K562 (cell line): Measurements from ENCODE around the gene ZBTB8B. TPM values are rescaled to one million over a fixed set of nuclear protein-coding genes. Genes with fewer than 3 reads are reported as not detected.
A peak's percentile ranks its signal among the peaks of the same experiment; 100 is the strongest.

Source experiments
- ATAC-seq: fragments of 200-7000 bp; cut with Tn5 transposase; 3 replicates; pipeline ENCODE4 v1.9.1; 2020; ENCODE audit warnings: moderate library complexity
- BruUV-seq: library from RNA; stranded (reverse); fragments of 400-500 nt; replicated peaks from 2 replicates; lab custom pipeline; 2021; lab: Mats Ljungman, UMichigan
- CTCF ChIA-PET: fragments of 300-600 bp; formaldehyde crosslinking; extraction: SDS; loops from one replicate; lab custom pipeline; 2021; ENCODE audit warnings: low intra/inter-chr PET ratio; lab: Yijun Ruan, JAX
- POLR2A ChIA-PET: fragments of 300-600, 350-650 bp; sonication (Branson Sonifier 250); formaldehyde crosslinking; extraction: SDS; loops from one replicate; lab custom pipeline; 2021; ENCODE audit warnings: antibody characterized with exemption, inconsistent platforms; lab: Yijun Ruan, JAX
- DNase-seq, 4 experiments: peaks; one replicate each; pipeline versions ENCODE4 v3.0.0 to v3.0.0-alpha.2; 2011 to 2018; ENCODE audit warnings: low spot score in 3 of 4, mixed read lengths in 3 of 4; ENCODE audit errors: extremely low read depth in 1 of 4
- FAIRE-seq: peaks from 2 replicates; lab custom pipeline; 2011; peaks lifted over from hg19 to GRCh38; lab: Jason Lieb, UNC
- H2AFZ ChIP-seq: 2 replicates; pipeline ENCODE4 v1.6.0; 2011; ENCODE audit warnings: low read depth, low read length, control low read depth, inconsistent platforms
- H3K27ac ChIP-seq: fragments of 200-600 bp; 3 replicates; pipeline ENCODE4 v1.8.0; 2011; ENCODE audit warnings: low read depth, mild to moderate bottlenecking, control low read depth, inconsistent platforms, low read length, moderate library complexity, mixed read lengths; ENCODE audit errors: extremely low read depth
- H3K27me3 ChIP-seq, 2 experiments: fragments of 300-600 bp in 1 of 2; 2 replicates in 1 of 2; 3 replicates in 1 of 2; pipeline versions ENCODE4 v1.6.0 to v1.8.0; 2011; ENCODE audit warnings: inconsistent platforms in 2 of 2, low read length in 2 of 2, mild to moderate bottlenecking in 1 of 2, mixed read lengths in 1 of 2, moderate library complexity in 1 of 2; ENCODE audit not compliant: control insufficient read depth in 2 of 2, insufficient read depth in 2 of 2
- H3K36me3 ChIP-seq: fragments of 300-600 bp; 3 replicates; pipeline ENCODE4 v1.8.0; 2011; ENCODE audit warnings: mild to moderate bottlenecking, low read length, inconsistent platforms; ENCODE audit not compliant: control insufficient read depth, insufficient read depth
- H3K4me1 ChIP-seq, 2 experiments: fragments of 200-600 bp in 1 of 2; replicated peaks in 1 of 2; 2 replicates in 1 of 2; 3 replicates in 1 of 2; pipeline versions ENCODE4 v1.5.1 to v1.8.0; 2011; ENCODE audit warnings: inconsistent platforms in 2 of 2, low read length in 2 of 2, mild to moderate bottlenecking in 1 of 2, mixed read lengths in 1 of 2, moderate library complexity in 1 of 2; ENCODE audit not compliant: control insufficient read depth in 2 of 2, insufficient read depth in 2 of 2
- H3K4me2 ChIP-seq: 2 replicates; pipeline ENCODE4 v1.6.1; 2011; ENCODE audit warnings: low read length, control low read depth, inconsistent platforms, mixed read lengths; ENCODE audit not compliant: insufficient read depth
- H3K4me3 ChIP-seq: fragments of 200-600 bp; sonication (generic), shearing (Covaris generic); 2 replicates; pipeline ENCODE4 v1.5.1; 2016; ENCODE audit warnings: control low read depth, inconsistent platforms
- H3K79me2 ChIP-seq: fragments of 200-600 bp; 3 replicates; pipeline ENCODE4 v1.8.0; 2011; ENCODE audit warnings: low read length, inconsistent platforms; ENCODE audit not compliant: control insufficient read depth, insufficient read depth
- H3K9ac ChIP-seq, 2 experiments: 2 replicates each; pipeline versions ENCODE4 v1.6.0 to v1.6.1; 2011; ENCODE audit warnings: low read depth in 2 of 2, low read length in 2 of 2, control low read depth in 1 of 2, inconsistent platforms in 1 of 2, mild to moderate bottlenecking in 1 of 2, mixed read lengths in 1 of 2; ENCODE audit not compliant: insufficient read depth in 1 of 2
- H3K9me1 ChIP-seq: one replicate; pipeline ENCODE4 v1.6.0; 2011; ENCODE audit warnings: inconsistent platforms, mild to moderate bottlenecking, low read length, moderate library complexity; ENCODE audit not compliant: control insufficient read depth, insufficient read depth
- H3K9me3 ChIP-seq: replicated peaks from 2 replicates; pipeline ENCODE4 v1.5.1; 2011; ENCODE audit warnings: low read depth, low read length, inconsistent platforms; ENCODE audit not compliant: control insufficient read depth, insufficient read depth
- H4K20me1 ChIP-seq: replicated peaks from 2 replicates; pipeline ENCODE4 v1.6.1; 2011; ENCODE audit warnings: low read length, inconsistent platforms, mixed read lengths; ENCODE audit not compliant: control insufficient read depth, insufficient read depth
- ARHGAP35 ChIP-seq: fragments of 450-650 bp; IDR thresholded peaks from 2 replicates; pipeline ENCODE4 v1.6.1; 2018; ENCODE audit not compliant: partially characterized antibody
- ATF1 ChIP-seq, 2 experiments: fragments of 450-650 bp in 1 of 2; IDR thresholded peaks; 2 replicates each; pipeline ENCODE4 v1.6.1; 2016; ENCODE audit warnings: missing compliant biosample characterization in 1 of 2, missing genetic modification characterization in 1 of 2
- CTBP1 ChIP-seq: fragments of 450-650 bp; IDR thresholded peaks from 2 replicates; pipeline ENCODE4 v1.6.1; 2016; ENCODE audit warnings: borderline replicate concordance
- EHMT2 ChIP-seq: fragments of 450-650 bp; IDR thresholded peaks from 2 replicates; pipeline ENCODE4 v1.6.1; 2018; ENCODE audit warnings: antibody characterized with exemption
- HDAC1 ChIP-seq, 2 experiments: fragments of 450-650 bp; IDR thresholded peaks; 2 replicates each; pipeline ENCODE4 v1.6.1; 2016 to 2017; ENCODE audit warnings: inconsistent platforms in 1 of 2, mild to moderate bottlenecking in 1 of 2, moderate library complexity in 1 of 2
- HDAC2 ChIP-seq: fragments of 450-650 bp; IDR thresholded peaks from 2 replicates; pipeline ENCODE4 v1.6.1; 2016; ENCODE audit warnings: mild to moderate bottlenecking
- KDM1A ChIP-seq, 2 experiments: fragments of 450-650 bp; IDR thresholded peaks; 2 replicates each; pipeline ENCODE4 v1.6.1; 2016; ENCODE audit warnings: mild to moderate bottlenecking in 2 of 2
- LARP7 ChIP-seq: fragments of 450-650 bp; IDR thresholded peaks from 2 replicates; pipeline ENCODE4 v1.6.1; 2016
- NCOA6 ChIP-seq: fragments of 450-650 bp; IDR thresholded peaks from 2 replicates; pipeline ENCODE4 v1.6.1; 2017; ENCODE audit warnings: mild to moderate bottlenecking
- NFIC ChIP-seq: fragments of 450-650 bp; IDR thresholded peaks from 2 replicates; pipeline ENCODE4 v1.6.1; 2017; ENCODE audit warnings: mild to moderate bottlenecking, inconsistent platforms
- NFRKB ChIP-seq: fragments of 450-650 bp; IDR thresholded peaks from 2 replicates; pipeline ENCODE4 v1.6.1; 2016; ENCODE audit warnings: low read depth
- NR2C2 ChIP-seq, 2 experiments: fragments of 200-800 bp in 1 of 2; sonication (Bioruptor generic) in 1 of 2; sonication (generic) in 1 of 2; formaldehyde crosslinking in 1 of 2; IDR thresholded peaks; 2 replicates each; pipeline versions ENCODE4 v1.6.1 to v1.8.0; 2016 to 2022; ENCODE audit warnings: mild to moderate bottlenecking in 1 of 2, missing compliant biosample characterization in 1 of 2, missing genetic modification characterization in 1 of 2, missing genetic modification reagents in 1 of 2
- RBM25 ChIP-seq: fragments of 200-400 bp; formaldehyde crosslinking; IDR thresholded peaks from 2 replicates; pipeline ENCODE4 v1.6.1; 2018; ENCODE audit warnings: low read length, low read depth, moderate library complexity; ENCODE audit not compliant: severe bottlenecking
- SMARCA5 ChIP-seq: fragments of 450-650 bp; IDR thresholded peaks from 2 replicates; pipeline ENCODE4 v1.6.1; 2016
- TCF7 ChIP-seq: sonication (generic); IDR thresholded peaks from 2 replicates; pipeline ENCODE4 v1.6.1; 2016; ENCODE audit warnings: antibody characterized with exemption, borderline replicate concordance
- YBX1 ChIP-seq: fragments of 450-650 bp; IDR thresholded peaks from 2 replicates; pipeline ENCODE4 v1.7.1; 2016; ENCODE audit warnings: mild to moderate bottlenecking
- ZC3H4 ChIP-seq: sonication (generic); formaldehyde crosslinking; IDR thresholded peaks from 2 replicates; pipeline ENCODE4 v1.9.0; 2021; ENCODE audit warnings: missing genetic modification reagents, borderline replicate concordance
- ZKSCAN8 ChIP-seq: fragments of 200-800 bp; sonication (Bioruptor generic); IDR thresholded peaks from 2 replicates; pipeline ENCODE4 v1.6.1; 2016; ENCODE audit warnings: missing genetic modification characterization, missing compliant biosample characterization
- ZNF12 ChIP-seq: sonication (generic); formaldehyde crosslinking; IDR thresholded peaks from 2 replicates; pipeline ENCODE4 v1.4.0; 2020; ENCODE audit warnings: mild to moderate bottlenecking, missing genetic modification reagents
- WGBS: fragments of 100-300 bp; shearing (Covaris generic); methylation state at CpG from one replicate; pipeline ENCODE4 v1.1.6; 2016; ENCODE audit warnings: low coverage, mixed read lengths; ENCODE audit not compliant: insufficient coverage; ENCODE audit errors: missing lambda C conversion rate; 5-methylcytosine and 5-hydroxymethylcytosine counted together
- in situ Hi-C: fragments of 300-500 bp; cut with MboI; formaldehyde crosslinking; loops from 4 replicates; pipeline ENCODE4 v1.15.0; 2018; ENCODE audit warnings: inconsistent platforms, mixed read lengths
- intact Hi-C: fragments of 100-400 bp; cut with micrococcal nuclease; formaldehyde crosslinking; loops from 2 replicates; pipeline ENCODE4 v1.14.2; 2022
- polyA plus RNA-seq, 8 experiments: library from polyadenylated mRNA; depleted of rRNA in 4 of 8; stranded (reverse) in 5 of 8; unstranded in 3 of 8; fragments of >200 nt; fragmentation: Nextera tagmentation in 2 of 8; fragmentation: Illumina TruSeq in 1 of 8; extraction: Ambion mirVana in 2 of 8; extraction: Trizol in 1 of 8; gene quantifications; 2 replicates each; pipeline versions ENCODE4 v1.2.1 to v1.2.3, GENCODE V29; 2011 to 2014; ENCODE audit warnings: inconsistent platforms in 1 of 8, missing spikeins in 1 of 8
- total RNA-seq, 7 experiments: library from RNA; depleted of rRNA in 6 of 7; stranded (reverse); fragments of >200 nt in 6 of 7; fragmentation: Illumina TruSeq in 2 of 7; extraction: Trizol in 2 of 7; gene quantifications; 2 replicates each; pipeline versions ENCODE4 v1.2.1 to v1.2.3, GENCODE V29; 2011 to 2021; ENCODE audit warnings: low replicate concordance in 1 of 7
- TF ChIP-seq, protein P1 (sequence below): fragments of 450-650 bp; formaldehyde crosslinking; IDR thresholded peaks from 2 replicates; pipeline ENCODE4 v1.4.0; 2022; ENCODE audit warnings: missing genetic modification characterization
- TF ChIP-seq, protein P2 (sequence below), 2 experiments: fragments of 450-650 bp; conservative IDR thresholded peaks; 2 replicates each; pipeline ENCODE4 v1.6.1; 2017; ENCODE audit warnings: mild to moderate bottlenecking in 2 of 2, moderate library complexity in 2 of 2

ZBTB8B gene
- total and polyA plus RNA-seq, 9 of the 15 experiments (the other 6 are each of a cell fraction or from before 2014, with no cell fraction given): not detected

DNA sequence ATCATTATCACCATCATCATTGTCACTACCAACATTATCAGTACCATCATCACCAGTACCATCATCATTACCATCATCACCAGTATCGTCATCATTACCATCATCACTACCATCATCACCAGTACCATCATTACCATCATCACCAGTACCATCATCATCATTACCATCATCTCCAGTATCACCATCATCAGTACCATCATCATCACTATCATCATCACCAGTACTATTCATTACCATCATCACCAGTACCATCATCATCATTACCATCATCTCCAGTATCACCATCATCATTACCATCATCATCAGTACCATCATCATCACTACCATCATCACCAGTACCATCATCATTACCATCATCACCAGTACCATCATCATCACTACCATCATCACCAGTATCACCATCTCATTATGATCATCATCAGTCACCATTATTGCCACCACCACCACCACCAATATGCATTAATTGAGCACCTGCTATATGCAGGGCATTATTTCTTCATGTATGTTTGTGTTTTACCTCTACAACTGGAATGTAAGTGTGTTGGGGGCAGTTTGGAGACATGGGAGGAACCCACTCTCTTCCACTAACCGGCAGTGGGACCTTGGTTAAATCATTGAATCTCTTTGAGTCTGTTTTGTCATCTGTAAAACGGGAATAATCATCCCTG lies 7.0 kb downstream of the ZBTB8B start:
- TF ChIP-seq, protein P1, sequence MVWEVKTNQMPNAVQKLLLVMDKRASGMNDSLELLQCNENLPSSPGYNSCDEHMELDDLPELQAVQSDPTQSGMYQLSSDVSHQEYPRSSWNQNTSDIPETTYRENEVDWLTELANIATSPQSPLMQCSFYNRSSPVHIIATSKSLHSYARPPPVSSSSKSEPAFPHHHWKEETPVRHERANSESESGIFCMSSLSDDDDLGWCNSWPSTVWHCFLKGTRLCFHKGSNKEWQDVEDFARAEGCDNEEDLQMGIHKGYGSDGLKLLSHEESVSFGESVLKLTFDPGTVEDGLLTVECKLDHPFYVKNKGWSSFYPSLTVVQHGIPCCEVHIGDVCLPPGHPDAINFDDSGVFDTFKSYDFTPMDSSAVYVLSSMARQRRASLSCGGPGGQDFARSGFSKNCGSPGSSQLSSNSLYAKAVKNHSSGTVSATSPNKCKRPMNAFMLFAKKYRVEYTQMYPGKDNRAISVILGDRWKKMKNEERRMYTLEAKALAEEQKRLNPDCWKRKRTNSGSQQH: 0 out of 2 replicates have a peak, but pooled peaks have one; percentile 65
- TF ChIP-seq HDAC2: peak; percentile 54
- TF ChIP-seq HDAC1 (IDR thresholded peaks at IDR 0.05): peak in 1 of 2 experiments; percentile 84; a peak in 2 of 4 replicates
- TF ChIP-seq EHMT2: peak; percentile 46
- TF ChIP-seq, protein P2, sequence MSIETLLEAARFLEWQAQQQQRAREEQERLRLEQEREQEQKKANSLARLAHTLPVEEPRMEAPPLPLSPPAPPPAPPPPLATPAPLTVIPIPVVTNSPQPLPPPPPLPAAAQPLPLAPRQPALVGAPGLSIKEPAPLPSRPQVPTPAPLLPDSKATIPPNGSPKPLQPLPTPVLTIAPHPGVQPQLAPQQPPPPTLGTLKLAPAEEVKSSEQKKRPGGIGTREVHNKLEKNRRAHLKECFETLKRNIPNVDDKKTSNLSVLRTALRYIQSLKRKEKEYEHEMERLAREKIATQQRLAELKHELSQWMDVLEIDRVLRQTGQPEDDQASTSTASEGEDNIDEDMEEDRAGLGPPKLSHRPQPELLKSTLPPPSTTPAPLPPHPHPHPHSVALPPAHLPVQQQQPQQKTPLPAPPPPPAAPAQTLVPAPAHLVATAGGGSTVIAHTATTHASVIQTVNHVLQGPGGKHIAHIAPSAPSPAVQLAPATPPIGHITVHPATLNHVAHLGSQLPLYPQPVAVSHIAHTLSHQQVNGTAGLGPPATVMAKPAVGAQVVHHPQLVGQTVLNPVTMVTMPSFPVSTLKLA (conservative IDR thresholded peaks at IDR 0.05): no peak
- TF ChIP-seq RBM25: no peak
- 0 out of 2 replicates have a peak, but pooled peaks have one; percentile 4 for TF ChIP-seq ZC3H4
- TF ChIP-seq NFIC: no peak
- 0 out of 2 replicates have a peak, but pooled peaks have one; percentile 27 for TF ChIP-seq NR2C2 (CRISPR knock-in tag; IDR thresholded peaks at IDR 0.05)
- no peak for TF ChIP-seq NR2C2 (tag; IDR thresholded peaks at IDR 0.05)
- TF ChIP-seq ARHGAP35: peak; percentile 27
- no peak for TF ChIP-seq TCF7
- 0 out of 2 replicates have a peak, but pooled peaks have one; percentile 21 for TF ChIP-seq SMARCA5
- peak; percentile 89; the same call in 1 of the 2 replicates for TF ChIP-seq YBX1
- peak; percentile 73 to 81 for TF ChIP-seq KDM1A (IDR thresholded peaks at IDR 0.05)
- TF ChIP-seq ATF1 (CRISPR knock-in tag; IDR thresholded peaks at IDR 0.05): no peak
- peak; percentile 65 for TF ChIP-seq ATF1 (tag; IDR thresholded peaks at IDR 0.05)
- 0 out of 2 replicates have a peak, but pooled peaks have one; percentile 50 for TF ChIP-seq ZKSCAN8 (CRISPR knock-in tag)
- peak; percentile 36; the same call in 1 of the 2 replicates for TF ChIP-seq NFRKB
- no peak for TF ChIP-seq NCOA6
- no peak for TF ChIP-seq ZNF12 (CRISPR knock-in tag)
- TF ChIP-seq LARP7: 0 out of 2 replicates have a peak, but pooled peaks have one; percentile 59
- peak; percentile 67 for TF ChIP-seq CTBP1
- TF ChIP-seq, all 486 proteins: peak for 15
- no peak for ATAC-seq
- FAIRE-seq: no peak
- 0% methylated on average over 3 of the region's 3 CpGs for whole genome bisulfite sequencing
- BruUV-seq: no TSS peak
- ChIA-PET POLR2A (interaction anchor here (1.7 kb wide), 1 partner anchor 17 kb away, joined by 4 read pairs; no protein-coding TSS in a partner anchor), CTCF (no interaction called here)
- H3K36me3 ChIP-seq: no peaks in the 10 kb centered on the region
- H3K9me1 ChIP-seq: no peaks in the 10 kb centered on the region
- H2AFZ ChIP-seq: no peak overlapping the region
- in situ Hi-C loops (no loop called here), intact Hi-C loops (no loop called here)
- no peaks in the 10 kb centered on the region for H3K79me2 ChIP-seq
- no peaks in the 10 kb centered on the region for H3K9me3 ChIP-seq
- no peak overlapping the region for H3K4me2 ChIP-seq
- peaks cover 30 to 61% of the 10 kb centered on the region in 2 experiments for H3K27me3 ChIP-seq
- H3K27ac ChIP-seq: no peak overlapping the region
- no peak for DNase-seq
- no peak overlapping the region for H3K9ac ChIP-seq
- H3K4me3 ChIP-seq: no peak overlapping the region
- H4K20me1 ChIP-seq: 0 out of 2 replicates have a peak, but pooled peaks cover 7% of the 10 kb centered on the region
- H3K4me1 ChIP-seq: peaks cover 0 to 7% of the 10 kb centered on the region in 2 experiments; a peak in 2 of 5 replicates
